Tibial nerve (tissue), 3 donors: ENCODE measurements around the gene EMC9.

Experiments used
- POLR2A ChIP-seq, 2 donors: fragments of 450-650 bp; IDR thresholded peaks; one replicate each; pipeline ENCODE4 v1.6.1; 2017; ENCODE audit warnings: antibody characterized with exemption in 2 of 2, mild to moderate bottlenecking in 2 of 2, moderate library complexity in 2 of 2
- TF ChIP-seq, protein P1 (sequence below), 5 experiments: fragments of 200-600 bp in 3 of 5; fragments of 450-650 bp in 2 of 5; sonication (generic) in 3 of 5; IDR thresholded peaks; one replicate each; pipeline ENCODE4 v1.5.1; 2016 to 2019; ENCODE audit warnings: antibody characterized with exemption in 5 of 5, mild to moderate bottlenecking in 3 of 5, moderate library complexity in 2 of 5

DNA sequence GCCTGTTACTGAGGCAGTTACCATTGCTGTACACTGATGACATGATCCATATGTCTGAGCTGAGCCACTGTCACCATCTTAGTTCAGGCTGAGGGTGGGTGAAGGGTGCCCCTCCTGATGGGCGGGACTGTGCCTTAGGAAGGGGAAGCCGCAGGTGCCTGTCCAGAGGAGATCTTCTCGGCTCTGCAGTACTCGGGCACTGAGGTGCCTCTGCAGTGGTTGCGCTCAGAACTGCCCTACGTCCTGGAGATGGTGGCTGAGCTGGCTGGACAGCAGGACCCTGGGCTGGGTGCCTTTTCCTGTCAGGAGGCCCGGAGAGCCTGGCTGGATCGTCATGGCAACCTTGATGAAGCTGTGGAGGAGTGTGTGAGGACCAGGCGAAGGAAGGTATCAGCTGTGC is 9.6 kb upstream of the EMC9 start:
- TF ChIP-seq, protein P1, sequence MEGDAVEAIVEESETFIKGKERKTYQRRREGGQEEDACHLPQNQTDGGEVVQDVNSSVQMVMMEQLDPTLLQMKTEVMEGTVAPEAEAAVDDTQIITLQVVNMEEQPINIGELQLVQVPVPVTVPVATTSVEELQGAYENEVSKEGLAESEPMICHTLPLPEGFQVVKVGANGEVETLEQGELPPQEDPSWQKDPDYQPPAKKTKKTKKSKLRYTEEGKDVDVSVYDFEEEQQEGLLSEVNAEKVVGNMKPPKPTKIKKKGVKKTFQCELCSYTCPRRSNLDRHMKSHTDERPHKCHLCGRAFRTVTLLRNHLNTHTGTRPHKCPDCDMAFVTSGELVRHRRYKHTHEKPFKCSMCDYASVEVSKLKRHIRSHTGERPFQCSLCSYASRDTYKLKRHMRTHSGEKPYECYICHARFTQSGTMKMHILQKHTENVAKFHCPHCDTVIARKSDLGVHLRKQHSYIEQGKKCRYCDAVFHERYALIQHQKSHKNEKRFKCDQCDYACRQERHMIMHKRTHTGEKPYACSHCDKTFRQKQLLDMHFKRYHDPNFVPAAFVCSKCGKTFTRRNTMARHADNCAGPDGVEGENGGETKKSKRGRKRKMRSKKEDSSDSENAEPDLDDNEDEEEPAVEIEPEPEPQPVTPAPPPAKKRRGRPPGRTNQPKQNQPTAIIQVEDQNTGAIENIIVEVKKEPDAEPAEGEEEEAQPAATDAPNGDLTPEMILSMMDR (IDR thresholded peaks at IDR 0.05), result no peak
- no peak for TF ChIP-seq POLR2A (IDR thresholded peaks at IDR 0.05)
